Kidney epithelial cell (primary cell): ENCODE data around the gene TRPM4. TPM values are rescaled to one million over a fixed set of nuclear protein-coding genes. Genes with fewer than 3 reads are reported as not detected.
"Not testable (repeated sequence)": the region's sequence is repeated elsewhere in the genome, so short reads cannot be mapped to it uniquely, and the experiment has no call there.

ENCODE experiments used
- DNase-seq: peaks from one replicate; pipeline ENCODE4 v3.0.0-alpha.2; 2010; ENCODE audit warnings: low read depth
- H3K27me3 ChIP-seq: 2 replicates; pipeline ENCODE4 v1.6.0; 2011; ENCODE audit warnings: low read length; ENCODE audit not compliant: control insufficient read depth, insufficient read depth
- H3K36me3 ChIP-seq: 2 replicates; pipeline ENCODE4 v1.5.1; 2011; ENCODE audit warnings: low read length; ENCODE audit not compliant: control insufficient read depth, insufficient read depth
- H3K4me3 ChIP-seq: 2 replicates; pipeline ENCODE4 v1.5.1; 2011; ENCODE audit warnings: low read depth, mild to moderate bottlenecking, control low read depth, low read length
- CTCF ChIP-seq: IDR thresholded peaks from 2 replicates; pipeline ENCODE4 v1.5.1; 2011; ENCODE audit warnings: mild to moderate bottlenecking, moderate library complexity, low read length, control low read depth, inconsistent platforms; ENCODE audit not compliant: insufficient read depth, poor library complexity, severe bottlenecking
- total RNA-seq: library from RNA; depleted of rRNA; stranded (reverse); fragments of >200 nt; gene quantifications from 2 replicates; pipeline ENCODE4 v1.2.3, GENCODE V29; 2015

The TRPM4 gene
- total RNA-seq, 1 donor from 2014 or later: 13.5 TPM

- no peak for DNase-seq
- Histone ChIP-seq H3K36me3 (peaks cover 2% of the 10 kb centered on the region), H3K27me3 (peaks cover 2% of the 10 kb centered on the region), H3K4me3 (no peak overlapping the region)
- no peak for TF ChIP-seq CTCF
These were observed 36.8 kb downstream of the TRPM4 start for GRCh38 chr19:49194408-49194807.

- no peak for TF ChIP-seq CTCF
- Histone ChIP-seq H3K4me3 (no peak overlapping the region), H3K36me3 (no peaks in the 10 kb centered on the region), H3K27me3 (peaks cover 2% of the 10 kb centered on the region)
- DNase-seq: no peak
These were observed 39.1 kb downstream of the TRPM4 start for GRCh38 chr19:49196527-49197240.

- TF ChIP-seq CTCF: no peak
- Histone ChIP-seq H3K36me3 (no peaks in the 10 kb centered on the region), H3K4me3 (no peak overlapping the region), H3K27me3 (no peaks in the 10 kb centered on the region)
- DNase-seq: no peak
These were observed 42.8 kb downstream of the TRPM4 start for GRCh38 chr19:49200238-49200862.

DNA sequence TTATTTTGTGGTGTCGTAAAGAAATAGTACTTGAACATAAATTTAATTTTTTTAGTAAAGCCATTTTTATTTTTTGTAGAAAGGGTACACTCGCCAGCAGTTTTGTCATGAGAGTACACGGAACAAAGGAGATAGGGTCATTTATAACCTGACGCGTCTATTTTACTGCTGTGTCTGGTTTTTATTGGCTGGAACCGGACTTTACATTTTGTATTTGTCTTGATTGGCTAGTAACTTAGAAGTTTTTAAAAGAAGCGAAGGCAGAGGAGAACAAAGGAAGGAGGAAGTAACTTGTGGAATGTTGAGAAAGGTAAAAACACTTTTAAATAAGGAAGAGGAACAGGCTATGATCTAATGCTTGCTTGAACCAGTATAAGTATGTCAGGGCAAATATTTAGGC is 43.5 kb downstream of the TRPM4 start:
- no peaks in the 10 kb centered on the region for H3K36me3 ChIP-seq
- TF ChIP-seq CTCF: no peak
- no peaks in the 10 kb centered on the region for H3K27me3 ChIP-seq
- H3K4me3 ChIP-seq: no peak overlapping the region
- no peak for DNase-seq

GRCh38 chr19:49205114-49205513 is 47.5 kb downstream of the TRPM4 start:
- DNase-seq: no peak
- no peaks in the 10 kb centered on the region for H3K36me3 ChIP-seq
- H3K4me3 ChIP-seq: no peak overlapping the region
- no peak for TF ChIP-seq CTCF
- no peaks in the 10 kb centered on the region for H3K27me3 ChIP-seq

DNA sequence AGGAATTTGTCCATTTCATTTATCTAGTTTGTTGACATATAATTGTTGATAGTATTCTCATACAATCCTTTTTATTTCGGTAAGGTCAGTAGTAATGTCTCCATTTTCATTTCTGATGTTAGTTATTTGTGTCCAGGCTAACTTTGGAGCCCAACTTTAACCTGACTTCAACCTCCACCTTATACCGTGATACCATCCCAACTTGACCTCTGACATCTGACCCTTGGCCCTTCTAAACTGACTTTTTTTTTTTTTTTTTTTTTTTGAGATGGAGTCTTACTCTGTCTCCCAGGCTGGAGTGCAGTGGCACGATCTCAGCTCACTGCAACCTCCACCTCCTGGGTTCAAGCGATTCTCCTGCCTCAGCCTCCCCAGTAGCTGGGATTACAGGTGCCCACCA is 51.9 kb downstream of the TRPM4 start:
- H3K27me3 ChIP-seq, H3K36me3 ChIP-seq, H3K4me3 ChIP-seq, DNase-seq: not testable (repeated sequence)
